ENCODE results near the gene APOD. TPM values are rescaled to one million over a fixed set of nuclear protein-coding genes. Genes with fewer than 3 reads are reported as not detected.
"Not testable (repeated sequence)": the region's sequence is repeated elsewhere in the genome, so short reads cannot be mapped to it uniquely, and the experiment has no call there.

APOD gene
- total and polyA plus RNA-seq, 2 of the 4 experiments (the other 2 are of a cell fraction): 0.36 TPM; not detected in 1

DNA sequence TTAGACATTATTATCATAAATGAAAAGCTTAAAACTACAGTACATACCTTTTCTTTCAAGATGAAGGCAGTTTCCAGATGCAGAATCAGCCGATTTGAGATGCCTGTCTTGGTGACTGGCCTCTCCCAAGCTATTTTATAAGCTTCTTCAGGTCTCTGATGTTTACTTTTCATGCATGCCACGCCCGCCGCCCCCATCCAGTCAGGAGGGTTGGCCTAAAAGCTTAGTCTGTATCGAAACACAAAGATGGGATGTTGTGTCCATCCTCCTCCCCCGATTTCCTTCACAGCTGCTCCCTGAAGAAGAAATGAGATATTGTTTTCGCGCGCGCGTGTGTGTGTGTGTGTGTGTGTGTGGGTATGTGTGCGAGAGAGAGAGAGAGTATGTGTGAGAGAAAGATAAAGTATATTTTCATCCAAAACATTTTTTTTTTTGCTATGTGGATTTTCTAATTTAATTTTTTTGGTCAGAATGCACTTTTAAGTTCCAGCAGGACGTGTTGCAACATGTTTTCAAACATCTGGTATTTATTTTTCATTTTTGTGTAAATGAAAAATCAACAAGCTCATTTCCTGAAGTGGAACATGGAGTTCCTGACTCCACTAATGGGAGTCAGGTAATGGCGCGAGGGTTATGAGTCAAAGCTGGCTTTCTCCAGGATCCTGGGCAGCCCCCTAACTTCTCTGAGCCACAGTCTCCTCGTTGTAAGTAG is at the start of gene APOD (continued):
- TF ChIP-seq FOS (IDR thresholded peaks at IDR 0.05; ENCODE audit: low read depth, low read length) (no peak), POLR2A (IDR thresholded peaks at IDR 0.05; ENCODE audit: low read depth, low read length) (no peak), BHLHE40 (IDR thresholded peaks at IDR 0.05; ENCODE audit: low read depth, low read length) (no peak)

DNA sequence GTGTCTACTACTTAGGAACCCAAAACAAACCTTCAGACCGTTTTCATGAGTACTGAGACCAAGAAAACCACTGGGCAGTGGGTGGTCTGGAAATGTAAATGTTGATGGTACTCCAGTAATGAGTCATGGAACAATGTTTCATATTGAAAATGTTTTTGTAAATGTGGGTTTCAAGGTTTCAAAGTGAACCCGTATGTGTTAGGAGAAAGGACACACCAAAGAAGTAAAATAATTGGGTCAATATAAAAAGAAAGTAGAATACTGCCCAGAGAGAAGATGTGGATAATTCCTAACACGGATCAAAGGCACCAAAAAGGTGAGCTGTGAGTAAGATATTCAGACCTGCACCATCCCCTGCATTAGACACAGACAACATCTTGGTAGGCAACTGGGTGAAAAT is 49.6 kb upstream of the APOD start:
- H3K36me3 ChIP-seq (ENCODE audit: control insufficient read depth, insufficient read depth, low read length); H3K23ac ChIP-seq (ENCODE audit: low read depth, low read length); H3K9ac ChIP-seq (ENCODE audit: low read depth, low read length); H3K14ac ChIP-seq (replicated peaks; ENCODE audit: low read depth, low read length); H3K18ac ChIP-seq (ENCODE audit: low read depth, low read length); H3K4ac ChIP-seq (ENCODE audit: low read depth, low read length); H3K56ac ChIP-seq (ENCODE audit: extremely low read depth, insufficient read depth, low read length); H2BK5ac ChIP-seq (ENCODE audit: low read depth, low read length, poor library complexity, severe bottlenecking); H3K27me3 ChIP-seq (ENCODE audit: control insufficient read depth, insufficient read depth, low read length); CTCF ChIA-PET; H4K91ac ChIP-seq (ENCODE audit: insufficient read depth, low read depth, low read length); H3K27ac ChIP-seq (ENCODE audit: insufficient read depth, low read length); H3K79me1 ChIP-seq (ENCODE audit: low read depth in 1 of 2, low read length in 2 of 2); H3K4me2 ChIP-seq (ENCODE audit: low read depth, low read length); H4K8ac ChIP-seq (ENCODE audit: low read depth in 2 of 2, low read length in 2 of 2); H4K20me1 ChIP-seq (ENCODE audit: insufficient read depth, low read length); BruUV-seq (replicated peaks); intact Hi-C loops (cut with micrococcal nuclease); H2BK120ac ChIP-seq (ENCODE audit: low read depth, low read length); ATAC-seq (ENCODE audit: low read depth); dilution Hi-C loops (cut with HindIII; ENCODE audit: low sequenced_read_pairs, unreplicated experiment); H2AK9ac ChIP-seq (replicated peaks; ENCODE audit: low read depth, low read length, poor library complexity); in situ Hi-C loops (cut with MboI; ENCODE audit: low sequenced_read_pairs); H2BK15ac ChIP-seq (ENCODE audit: low read depth, low read length); H3K9me3 ChIP-seq (ENCODE audit: control insufficient read depth, insufficient read depth, low read length); H3K4me1 ChIP-seq (ENCODE audit: control insufficient read depth, insufficient read depth, low read length); H3K9me1 ChIP-seq (ENCODE audit: insufficient read depth, low read length); H2AK5ac ChIP-seq (ENCODE audit: low read depth, low read length); POLR2A ChIA-PET (ENCODE audit: unreplicated experiment); DNase-seq; H2BK20ac ChIP-seq (ENCODE audit: low read depth, low read length); H2AFZ ChIP-seq (replicated peaks; ENCODE audit: low read length, poor library complexity); H3K4me3 ChIP-seq (ENCODE audit: insufficient read depth, low read depth, low read length); H4K5ac ChIP-seq (ENCODE audit: low read depth, low read length): not testable (repeated sequence)
- WGBS, 2 experiments (ENCODE audit: extremely low coverage in 2 of 2, insufficient read length in 1 of 2): no CpG with 5 or more reads among the region's 3 CpGs

DNA sequence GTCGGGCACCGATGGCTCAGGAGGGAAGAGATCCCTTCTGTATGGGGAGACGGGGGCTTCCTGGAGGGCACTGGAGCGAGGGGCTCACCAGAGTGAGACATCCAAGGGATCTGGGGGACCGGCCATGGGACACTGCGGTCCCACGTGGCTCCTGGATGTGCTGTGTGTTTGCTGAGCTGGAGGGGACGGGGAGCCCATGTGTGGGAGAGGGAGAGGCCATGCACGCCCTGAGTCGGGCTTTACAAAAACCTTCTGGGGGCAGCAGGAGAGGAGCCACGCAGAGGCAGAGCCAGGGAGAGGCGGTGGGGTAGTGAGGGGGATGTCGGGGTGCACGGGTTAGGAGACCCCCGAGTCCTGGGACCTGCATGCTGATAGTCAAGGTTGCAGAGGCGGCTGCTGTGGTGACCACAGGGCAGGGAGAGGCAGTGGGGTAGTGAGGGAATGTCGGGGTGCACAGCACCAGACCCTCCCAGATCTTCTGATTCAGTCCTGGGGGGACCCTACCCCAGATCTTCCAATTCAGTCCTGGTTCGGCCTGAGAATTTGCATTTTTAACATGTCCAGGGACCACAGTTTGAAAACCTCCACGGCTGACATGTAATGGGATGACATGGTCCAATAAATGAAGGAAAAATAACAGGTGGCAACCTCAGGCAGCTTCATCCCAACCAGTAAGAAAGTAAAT is 48.9 kb upstream of the APOD start:
- H4K8ac ChIP-seq (ENCODE audit: low read depth in 2 of 2, low read length in 2 of 2); H2BK20ac ChIP-seq (ENCODE audit: low read depth, low read length); H3K9ac ChIP-seq (ENCODE audit: low read depth, low read length); H2AK9ac ChIP-seq (replicated peaks; ENCODE audit: low read depth, low read length, poor library complexity); H3K4me1 ChIP-seq (ENCODE audit: control insufficient read depth, insufficient read depth, low read length); H2AFZ ChIP-seq (replicated peaks; ENCODE audit: low read length, poor library complexity); H3K23ac ChIP-seq (ENCODE audit: low read depth, low read length); dilution Hi-C loops (cut with HindIII; ENCODE audit: low sequenced_read_pairs, unreplicated experiment); in situ Hi-C loops (cut with MboI; ENCODE audit: low sequenced_read_pairs); H2BK5ac ChIP-seq (ENCODE audit: low read depth, low read length, poor library complexity, severe bottlenecking); H3K79me1 ChIP-seq (ENCODE audit: low read depth in 1 of 2, low read length in 2 of 2); POLR2A ChIA-PET (ENCODE audit: unreplicated experiment); intact Hi-C loops (cut with micrococcal nuclease); H3K9me1 ChIP-seq (ENCODE audit: insufficient read depth, low read length); H3K4me2 ChIP-seq (ENCODE audit: low read depth, low read length); H3K4ac ChIP-seq (ENCODE audit: low read depth, low read length); H3K56ac ChIP-seq (ENCODE audit: extremely low read depth, insufficient read depth, low read length); H3K4me3 ChIP-seq (ENCODE audit: insufficient read depth, low read depth, low read length); H2BK15ac ChIP-seq (ENCODE audit: low read depth, low read length); H2BK120ac ChIP-seq (ENCODE audit: low read depth, low read length); H3K36me3 ChIP-seq (ENCODE audit: control insufficient read depth, insufficient read depth, low read length); ATAC-seq (ENCODE audit: low read depth); H4K20me1 ChIP-seq (ENCODE audit: insufficient read depth, low read length); H4K5ac ChIP-seq (ENCODE audit: low read depth, low read length); DNase-seq; H2AK5ac ChIP-seq (ENCODE audit: low read depth, low read length); H3K14ac ChIP-seq (replicated peaks; ENCODE audit: low read depth, low read length); BruUV-seq (replicated peaks); H3K9me3 ChIP-seq (ENCODE audit: control insufficient read depth, insufficient read depth, low read length); H3K27ac ChIP-seq (ENCODE audit: insufficient read depth, low read length); H3K18ac ChIP-seq (ENCODE audit: low read depth, low read length); CTCF ChIA-PET; H4K91ac ChIP-seq (ENCODE audit: insufficient read depth, low read depth, low read length): not testable (repeated sequence)
- 83% methylated on average over 7 of the region's 19 CpGs; no CpG with 5 or more reads in 1 of the 2 experiments for WGBS, 2 experiments (ENCODE audit: extremely low coverage in 2 of 2, insufficient read length in 1 of 2)
- H3K27me3 ChIP-seq (ENCODE audit: control insufficient read depth, insufficient read depth, low read length): peaks cover 15% of the 10 kb centered on the region

All from IMR-90 (cell line).